ENCODE data around the gene DMGDH. TPM values are rescaled to one million over a fixed set of nuclear protein-coding genes. Genes with fewer than 3 reads are reported as not detected.

DMGDH gene
- total and polyA plus RNA-seq, 4 donors = 28.9 to 130 (median 48.5) TPM

- peaks cover 0 to 28% (median 21%) of the 10 kb centered on the region in 4 donors for H3K4me1 ChIP-seq (ENCODE audit: control insufficient read depth in 4 of 4, insufficient read depth in 4 of 4, low read length in 3 of 4)
- peaks cover 0 to 14% (median 6%) of the 10 kb centered on the region in 4 donors for H3K36me3 ChIP-seq (ENCODE audit: control insufficient read depth in 4 of 4, insufficient read depth in 3 of 4, low read depth in 1 of 4, low read length in 3 of 4)
- peak overlapping the region; percentile 49 to 80 for H3K27ac ChIP-seq (ENCODE audit: low read depth in 1 of 2, low read length in 2 of 2)
- H3K4me3 ChIP-seq (ENCODE audit: low read depth in 1 of 3, low read length in 3 of 3) = no peak overlapping the region
- no peak for DNase-seq (ENCODE audit: low spot score)
- H3K9me3 ChIP-seq (ENCODE audit: control insufficient read depth in 4 of 4, low read length in 3 of 4) = no peaks in the 10 kb centered on the region
- no peak overlapping the region for H3K9ac ChIP-seq (ENCODE audit: low read depth in 1 of 2, low read length in 2 of 2)
- no peaks in the 10 kb centered on the region for H3K27me3 ChIP-seq (ENCODE audit: control insufficient read depth in 4 of 4, insufficient read depth in 4 of 4, low read length in 3 of 4)
- TF ChIP-seq SP1 (IDR thresholded peaks at IDR 0.05) (peak; percentile 88), FOXA1 (IDR thresholded peaks at IDR 0.05) (peak; percentile 77), TAF1 (conservative IDR thresholded peaks at IDR 0.05) (no peak), FOXA2 (IDR thresholded peaks at IDR 0.05) (peak; percentile 77), YY1 (IDR thresholded peaks at IDR 0.05) (peak; percentile 82), HNF4G (IDR thresholded peaks at IDR 0.05) (peak; percentile 88), RAD21 (IDR thresholded peaks at IDR 0.05) (peak; percentile 54 to 59), ZBTB33 (IDR thresholded peaks at IDR 0.05) (peak; percentile 59), RXRA (IDR thresholded peaks at IDR 0.05) (peak; percentile 95 to 99), MAX (IDR thresholded peaks at IDR 0.05) (peak; percentile 65), CTCF (IDR thresholded peaks at IDR 0.05; ENCODE audit: low read depth, low read length, missing input control) (no peak), REST (IDR thresholded peaks at IDR 0.05) (peak; percentile 82), HNF4A (conservative IDR thresholded peaks at IDR 0.05) (peak; percentile 97 to 99), NR2F2 (IDR thresholded peaks at IDR 0.05) (no peak), EGR1 (IDR thresholded peaks at IDR 0.05; ENCODE audit: low read depth in 2 of 2) (peak in 1 of 2 donors; percentile 52), JUND (IDR thresholded peaks at IDR 0.05) (peak; percentile 27 to 87), ATF3 (IDR thresholded peaks at IDR 0.05) (no peak), GABPA (IDR thresholded peaks at IDR 0.05 in 1 of 2, conservative IDR thresholded peaks at IDR 0.05 in 1 of 2) (no peak)
- WGBS = 43% methylated on average over 3 of the region's 3 CpGs
Measured at GRCh38 chr5:79050498-79050897, 19.0 kb downstream of the DMGDH start.
